HepG2 (cell line): Measurements from ENCODE around the gene RTN1. TPM values are rescaled to one million over a fixed set of nuclear protein-coding genes. Genes with fewer than 3 reads are reported as not detected.
A peak's percentile ranks its signal among the peaks of the same experiment; 100 is the strongest.

Experiments
- FOXC1 ChIP-seq: sonication (generic); formaldehyde crosslinking; IDR thresholded peaks from 2 replicates; pipeline ENCODE4 v1.8.0; 2022; ENCODE audit warnings: mild to moderate bottlenecking, missing genetic modification reagents, borderline replicate concordance
- JARID2 ChIP-seq: sonication (generic); formaldehyde crosslinking; IDR thresholded peaks from 2 replicates; pipeline ENCODE4 v1.8.1; 2023; ENCODE audit warnings: missing genetic modification reagents, inconsistent platforms; ENCODE audit not compliant: insufficient replicate concordance
- KDM5A ChIP-seq: fragments of 200-600 bp; sonication (generic); IDR thresholded peaks from 2 replicates; pipeline ENCODE4 v1.7.0; 2018; ENCODE audit warnings: antibody characterized with exemption, mild to moderate bottlenecking, low read length, borderline replicate concordance
- MED8 ChIP-seq: sonication (generic); formaldehyde crosslinking; IDR thresholded peaks from 2 replicates; pipeline ENCODE4 v1.8.1; 2023; ENCODE audit warnings: mild to moderate bottlenecking, missing genetic modification reagents; ENCODE audit not compliant: insufficient replicate concordance
- NCOR1 ChIP-seq: fragments of 200-600 bp; sonication (generic); IDR thresholded peaks from 2 replicates; pipeline ENCODE4 v1.7.0; 2017; ENCODE audit warnings: antibody characterized with exemption, low read length, borderline replicate concordance
- POGZ ChIP-seq: sonication (generic); formaldehyde crosslinking; IDR thresholded peaks from 2 replicates; pipeline ENCODE4 v1.4.0; 2020; ENCODE audit warnings: mild to moderate bottlenecking, missing genetic modification reagents
- SATB2 ChIP-seq: sonication (generic); formaldehyde crosslinking; IDR thresholded peaks from 2 replicates; pipeline ENCODE4 v1.5.0; 2020; ENCODE audit warnings: missing genetic modification reagents
- SUZ12 ChIP-seq: fragments of 150-350 bp; IDR thresholded peaks from 2 replicates; pipeline ENCODE4 v1.6.1; 2014; ENCODE audit warnings: low read depth, low read length
- ZNF431 ChIP-seq: sonication (generic); formaldehyde crosslinking; IDR thresholded peaks from 2 replicates; pipeline ENCODE4 v1.9.0; 2022; ENCODE audit warnings: missing genetic modification reagents, low read depth, mild to moderate bottlenecking, borderline replicate concordance
- ZNF441 ChIP-seq: sonication (generic); formaldehyde crosslinking; IDR thresholded peaks from 2 replicates; pipeline ENCODE4 v1.7.0; 2021; ENCODE audit warnings: missing genetic modification reagents, borderline replicate concordance
- ZNF556 ChIP-seq: sonication (generic); formaldehyde crosslinking; IDR thresholded peaks from 2 replicates; pipeline ENCODE4 v1.4.0; 2020; ENCODE audit warnings: mild to moderate bottlenecking, missing genetic modification reagents, borderline replicate concordance
- ZNF557 ChIP-seq: sonication (generic); formaldehyde crosslinking; IDR thresholded peaks from 2 replicates; pipeline ENCODE4 v1.4.0; 2020; ENCODE audit warnings: missing genetic modification reagents
- ZNF773 ChIP-seq: sonication (generic); formaldehyde crosslinking; IDR thresholded peaks from 2 replicates; pipeline ENCODE4 v1.4.0; 2020; ENCODE audit warnings: missing genetic modification reagents, borderline replicate concordance
- polyA plus RNA-seq, 8 experiments: library from polyadenylated mRNA; depleted of rRNA in 3 of 8; stranded (reverse) in 7 of 8; unstranded in 1 of 8; fragments of >200 nt; fragmentation: Illumina TruSeq in 4 of 8; extraction: Trizol in 4 of 8; gene quantifications; 2 replicates each; pipeline versions ENCODE4 v1.2.1 to v1.2.3, GENCODE V29; 2011 to 2016; ENCODE audit warnings: low read depth in 4 of 8, missing spikeins in 1 of 8, mixed read lengths in 1 of 8; ENCODE audit not compliant: insufficient read depth in 1 of 8
- total RNA-seq, 5 experiments: library from RNA; depleted of rRNA; stranded (reverse); fragments of >200 nt; fragmentation: Illumina TruSeq; extraction: Trizol; gene quantifications; 2 replicates each; pipeline ENCODE4 v1.2.3, GENCODE V29; 2016; ENCODE audit warnings: low read depth in 1 of 5
- TF ChIP-seq, protein P1 (sequence below): sonication (generic); formaldehyde crosslinking; IDR thresholded peaks from 2 replicates; pipeline ENCODE4 v1.5.1; 2020; ENCODE audit warnings: mild to moderate bottlenecking, missing genetic modification reagents
- TF ChIP-seq, protein P2 (sequence below): sonication (generic); formaldehyde crosslinking; IDR thresholded peaks from 2 replicates; pipeline ENCODE4 v1.4.0; 2020; ENCODE audit warnings: missing genetic modification reagents

RTN1 gene
- total and polyA plus RNA-seq, 2 of the 13 experiments (the other 11 are each of a cell fraction or from before 2014, with no cell fraction given): 0.04 to 0.18 TPM

DNA sequence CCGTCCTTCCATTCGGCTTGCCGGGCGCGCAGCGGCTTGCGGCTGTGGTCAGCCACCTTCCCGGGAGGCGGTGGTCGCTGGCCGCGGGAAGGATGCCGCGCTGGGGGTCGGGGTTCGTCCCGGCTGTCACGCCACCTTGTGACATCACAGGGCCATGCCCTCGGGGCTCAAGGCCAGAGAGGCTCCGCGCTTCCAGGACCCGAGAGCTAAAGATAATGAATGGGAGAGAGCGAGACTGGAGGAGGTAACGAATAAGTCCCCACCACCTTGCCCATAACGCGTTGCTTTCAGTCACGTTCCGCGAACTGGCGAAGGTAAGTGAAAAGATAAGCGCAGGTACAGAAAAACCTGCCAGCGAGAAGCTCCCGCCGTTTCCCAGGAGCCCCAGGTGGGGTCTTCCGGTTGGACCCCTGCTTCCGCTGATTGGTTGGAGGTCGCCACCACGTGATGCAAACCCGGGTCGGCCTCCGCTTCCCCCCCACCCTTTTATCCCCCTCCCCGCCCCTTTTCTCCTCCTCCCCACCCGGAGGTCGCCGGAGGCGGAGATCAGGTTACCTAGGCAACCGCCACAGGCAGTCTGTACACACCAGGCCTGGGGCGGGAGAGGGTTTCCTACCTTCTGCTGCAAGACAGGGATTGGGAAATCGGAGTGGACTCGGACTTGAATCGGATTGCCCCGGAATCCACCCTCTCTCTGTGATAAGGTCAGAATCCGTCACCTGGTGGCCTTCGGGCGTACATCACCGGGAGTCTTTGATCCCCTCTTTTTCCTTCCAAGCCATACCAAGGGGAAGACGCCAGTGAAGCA lies 49.2 kb upstream of the RTN1 start, which contains the start of gene LRRC9 (continued):
- TF ChIP-seq SATB2 (CRISPR knock-in tag) (no peak), KDM5A (no peak), POGZ (peak; percentile 60; the same call in 1 of the 2 replicates), FOXC1 (CRISPR knock-in tag) (no peak), ZNF773 (CRISPR knock-in tag) (no peak), MED8 (CRISPR knock-in tag) (no peak), ZNF431 (CRISPR knock-in tag) (no peak), NCOR1 (peak; percentile 93), ZNF557 (CRISPR knock-in tag) (peak; percentile 30; the same call in 1 of the 2 replicates), SUZ12 (no peak), JARID2 (CRISPR knock-in tag) (no peak), ZNF556 (CRISPR knock-in tag) (no peak), ZNF441 (CRISPR knock-in tag) (peak; percentile 90)
- TF ChIP-seq, protein P1, sequence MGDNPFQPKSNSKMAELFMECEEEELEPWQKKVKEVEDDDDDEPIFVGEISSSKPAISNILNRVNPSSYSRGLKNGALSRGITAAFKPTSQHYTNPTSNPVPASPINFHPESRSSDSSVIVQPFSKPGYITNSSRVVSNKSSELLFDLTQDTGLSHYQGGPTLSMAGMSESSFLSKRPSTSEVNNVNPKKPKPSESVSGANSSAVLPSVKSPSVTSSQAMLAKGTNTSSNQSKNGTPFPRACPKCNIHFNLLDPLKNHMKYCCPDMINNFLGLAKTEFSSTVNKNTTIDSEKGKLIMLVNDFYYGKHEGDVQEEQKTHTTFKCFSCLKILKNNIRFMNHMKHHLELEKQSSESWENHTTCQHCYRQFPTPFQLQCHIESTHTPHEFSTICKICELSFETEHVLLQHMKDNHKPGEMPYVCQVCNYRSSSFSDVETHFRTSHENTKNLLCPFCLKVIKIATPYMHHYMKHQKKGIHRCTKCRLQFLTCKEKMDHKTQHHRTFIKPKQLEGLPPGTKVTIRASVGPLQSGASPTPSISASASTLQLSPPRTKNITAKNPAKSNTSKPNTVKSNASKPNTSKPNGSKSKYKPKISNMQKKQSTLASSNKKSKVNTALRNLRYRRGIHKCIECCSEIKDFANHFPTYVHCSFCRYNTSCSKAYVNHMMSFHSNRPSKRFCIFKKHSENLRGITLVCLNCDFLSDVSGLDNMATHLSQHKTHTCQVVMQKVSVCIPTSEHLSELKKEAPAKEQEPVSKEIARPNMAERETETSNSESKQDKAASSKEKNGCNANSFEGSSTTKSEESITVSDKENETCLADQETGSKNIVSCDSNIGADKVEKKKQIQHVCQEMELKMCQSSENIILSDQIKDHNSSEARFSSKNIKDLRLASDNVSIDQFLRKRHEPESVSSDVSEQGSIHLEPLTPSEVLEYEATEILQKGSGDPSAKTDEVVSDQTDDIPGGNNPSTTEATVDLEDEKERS (CRISPR knock-in tag): no peak
- TF ChIP-seq, protein P2, sequence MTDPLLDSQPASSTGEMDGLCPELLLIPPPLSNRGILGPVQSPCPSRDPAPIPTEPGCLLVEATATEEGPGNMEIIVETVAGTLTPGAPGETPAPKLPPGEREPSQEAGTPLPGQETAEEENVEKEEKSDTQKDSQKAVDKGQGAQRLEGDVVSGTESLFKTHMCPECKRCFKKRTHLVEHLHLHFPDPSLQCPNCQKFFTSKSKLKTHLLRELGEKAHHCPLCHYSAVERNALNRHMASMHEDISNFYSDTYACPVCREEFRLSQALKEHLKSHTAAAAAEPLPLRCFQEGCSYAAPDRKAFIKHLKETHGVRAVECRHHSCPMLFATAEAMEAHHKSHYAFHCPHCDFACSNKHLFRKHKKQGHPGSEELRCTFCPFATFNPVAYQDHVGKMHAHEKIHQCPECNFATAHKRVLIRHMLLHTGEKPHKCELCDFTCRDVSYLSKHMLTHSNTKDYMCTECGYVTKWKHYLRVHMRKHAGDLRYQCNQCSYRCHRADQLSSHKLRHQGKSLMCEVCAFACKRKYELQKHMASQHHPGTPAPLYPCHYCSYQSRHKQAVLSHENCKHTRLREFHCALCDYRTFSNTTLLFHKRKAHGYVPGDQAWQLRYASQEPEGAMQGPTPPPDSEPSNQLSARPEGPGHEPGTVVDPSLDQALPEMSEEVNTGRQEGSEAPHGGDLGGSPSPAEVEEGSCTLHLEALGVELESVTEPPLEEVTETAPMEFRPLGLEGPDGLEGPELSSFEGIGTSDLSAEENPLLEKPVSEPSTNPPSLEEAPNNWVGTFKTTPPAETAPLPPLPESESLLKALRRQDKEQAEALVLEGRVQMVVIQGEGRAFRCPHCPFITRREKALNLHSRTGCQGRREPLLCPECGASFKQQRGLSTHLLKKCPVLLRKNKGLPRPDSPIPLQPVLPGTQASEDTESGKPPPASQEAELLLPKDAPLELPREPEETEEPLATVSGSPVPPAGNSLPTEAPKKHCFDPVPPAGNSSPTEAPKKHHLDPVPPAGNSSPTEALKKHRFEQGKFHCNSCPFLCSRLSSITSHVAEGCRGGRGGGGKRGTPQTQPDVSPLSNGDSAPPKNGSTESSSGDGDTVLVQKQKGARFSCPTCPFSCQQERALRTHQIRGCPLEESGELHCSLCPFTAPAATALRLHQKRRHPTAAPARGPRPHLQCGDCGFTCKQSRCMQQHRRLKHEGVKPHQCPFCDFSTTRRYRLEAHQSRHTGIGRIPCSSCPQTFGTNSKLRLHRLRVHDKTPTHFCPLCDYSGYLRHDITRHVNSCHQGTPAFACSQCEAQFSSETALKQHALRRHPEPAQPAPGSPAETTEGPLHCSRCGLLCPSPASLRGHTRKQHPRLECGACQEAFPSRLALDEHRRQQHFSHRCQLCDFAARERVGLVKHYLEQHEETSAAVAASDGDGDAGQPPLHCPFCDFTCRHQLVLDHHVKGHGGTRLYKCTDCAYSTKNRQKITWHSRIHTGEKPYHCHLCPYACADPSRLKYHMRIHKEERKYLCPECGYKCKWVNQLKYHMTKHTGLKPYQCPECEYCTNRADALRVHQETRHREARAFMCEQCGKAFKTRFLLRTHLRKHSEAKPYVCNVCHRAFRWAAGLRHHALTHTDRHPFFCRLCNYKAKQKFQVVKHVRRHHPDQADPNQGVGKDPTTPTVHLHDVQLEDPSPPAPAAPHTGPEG (CRISPR knock-in tag): peak; percentile 78
